ENCODE data around the gene CAMTA1.

CAMTA1 gene

GRCh38 chr1:7483634-7484383 is 698.6 kb downstream of the CAMTA1 start:
- no peak for DNase-seq (ENCODE audit: low read depth)
- H3K4me3 ChIP-seq (ENCODE audit: low read length) = no peak overlapping the region
- TF ChIP-seq CTCF (conservative IDR thresholded peaks at IDR 0.05; ENCODE audit: low read length) = no peak

- no peak for TF ChIP-seq CTCF (conservative IDR thresholded peaks at IDR 0.05; ENCODE audit: low read length)
- DNase-seq (ENCODE audit: low read depth) = peak; percentile 17
Measured at GRCh38 chr1:7485086-7485780, 700.0 kb downstream of the CAMTA1 start.

GRCh38 chr1:7485826-7486225 is 700.6 kb downstream of the CAMTA1 start:
- H3K4me3 ChIP-seq (ENCODE audit: low read length) = no peak overlapping the region
- no peak for DNase-seq (ENCODE audit: low read depth)
- no peak for TF ChIP-seq CTCF (conservative IDR thresholded peaks at IDR 0.05; ENCODE audit: low read length)

More at GRCh38 chr1:7485086-7485780, 700.0 kb downstream of the CAMTA1 start:
- H3K4me3 ChIP-seq (ENCODE audit: low read length) = no peak overlapping the region

GRCh38 chr1:7487766-7488474 is 702.7 kb downstream of the CAMTA1 start:
- H3K4me3 ChIP-seq (ENCODE audit: low read length) = no peak overlapping the region
- TF ChIP-seq CTCF (conservative IDR thresholded peaks at IDR 0.05; ENCODE audit: low read length) = no peak
- no peak for DNase-seq (ENCODE audit: low read depth)

GRCh38 chr1:7488475-7488842 is 703.2 kb downstream of the CAMTA1 start:
- no peak for TF ChIP-seq CTCF (conservative IDR thresholded peaks at IDR 0.05; ENCODE audit: low read length)
- no peak for DNase-seq (ENCODE audit: low read depth)
- H3K4me3 ChIP-seq (ENCODE audit: low read length) = no peak overlapping the region

- no peak for DNase-seq (ENCODE audit: low read depth)
- no peak overlapping the region for H3K4me3 ChIP-seq (ENCODE audit: low read length)
- TF ChIP-seq CTCF (conservative IDR thresholded peaks at IDR 0.05; ENCODE audit: low read length) = no peak
Measured at GRCh38 chr1:7489586-7489985, 704.3 kb downstream of the CAMTA1 start.
